ENCODE measurements around the gene ARID1B.

ARID1B gene

DNA sequence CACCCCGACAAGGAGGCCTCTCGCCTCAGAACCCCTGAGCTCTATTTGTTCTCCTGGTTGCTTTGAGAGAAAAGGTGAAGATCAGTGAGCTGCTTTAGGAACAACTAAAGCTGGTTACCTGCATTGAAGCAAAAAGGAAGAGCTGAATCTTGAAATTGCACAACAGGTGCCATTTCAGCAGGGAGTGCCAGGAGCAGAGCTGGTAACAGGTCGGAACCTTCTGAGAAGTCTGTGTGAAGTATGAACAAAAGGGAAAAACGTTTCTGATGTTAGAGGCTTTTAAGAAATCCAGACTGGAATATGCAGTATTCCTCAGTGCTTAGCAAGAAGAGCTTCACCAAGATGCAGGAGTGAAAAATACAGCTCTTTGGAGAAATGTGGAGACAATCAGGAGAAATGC, 382.2 kb downstream of the ARID1B start:
- no peak for DNase-seq (ENCODE audit: low read depth in 2 of 2)

DNA sequence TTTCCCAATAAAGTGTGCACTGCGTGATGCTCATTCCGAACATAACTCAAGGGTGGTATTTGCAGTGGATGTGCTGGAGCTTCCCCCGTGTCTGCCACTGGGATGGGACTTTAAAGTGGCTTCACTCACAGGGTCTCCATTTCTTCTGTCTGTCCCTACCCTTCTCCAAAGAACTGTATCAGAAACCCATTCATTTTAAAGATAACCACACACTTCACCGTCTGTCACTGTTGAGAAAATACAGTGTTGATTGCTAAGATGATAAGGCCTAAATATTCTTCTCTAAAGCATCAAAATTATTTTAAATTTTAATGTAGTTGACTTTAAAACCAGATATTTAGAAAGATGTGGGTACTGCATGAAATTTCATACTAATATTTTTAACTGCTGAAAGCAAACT, 384.7 kb downstream of the ARID1B start:
- no peak for DNase-seq (ENCODE audit: low read depth in 2 of 2)

DNA sequence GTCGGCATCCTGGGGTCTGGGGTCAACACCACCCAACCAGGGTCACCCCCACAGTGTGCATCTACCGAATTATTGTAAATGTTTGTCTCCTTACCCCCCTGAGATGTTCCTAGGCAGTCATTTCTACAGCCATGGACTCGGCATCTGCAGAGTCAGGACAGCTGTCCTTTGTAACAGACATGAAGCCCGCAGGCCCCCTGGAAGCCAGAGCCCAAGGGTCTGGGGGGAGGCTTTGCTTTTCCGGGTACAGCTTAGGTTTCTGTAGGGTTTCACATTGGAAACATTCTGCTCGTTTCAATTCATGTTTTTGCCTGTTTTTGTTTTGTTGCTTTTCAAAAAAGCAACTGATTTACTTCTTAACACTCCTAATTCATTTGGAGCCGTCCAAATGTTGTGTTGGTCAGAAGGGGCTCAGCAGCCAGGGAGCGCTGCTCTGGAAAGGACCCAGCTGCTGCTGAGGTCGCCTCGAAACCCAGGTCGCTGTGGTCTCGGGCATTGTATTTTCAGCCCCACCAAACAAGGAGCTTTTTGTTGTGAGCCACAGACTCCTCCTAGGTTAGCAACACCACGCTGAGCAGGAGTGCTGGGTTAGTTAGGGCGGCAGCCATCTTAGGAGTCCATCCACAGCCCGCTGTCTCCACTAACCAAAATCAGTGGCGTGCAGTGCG, 385.7 kb downstream of the ARID1B start:
- no peak for DNase-seq (ENCODE audit: low read depth in 2 of 2)

DNA sequence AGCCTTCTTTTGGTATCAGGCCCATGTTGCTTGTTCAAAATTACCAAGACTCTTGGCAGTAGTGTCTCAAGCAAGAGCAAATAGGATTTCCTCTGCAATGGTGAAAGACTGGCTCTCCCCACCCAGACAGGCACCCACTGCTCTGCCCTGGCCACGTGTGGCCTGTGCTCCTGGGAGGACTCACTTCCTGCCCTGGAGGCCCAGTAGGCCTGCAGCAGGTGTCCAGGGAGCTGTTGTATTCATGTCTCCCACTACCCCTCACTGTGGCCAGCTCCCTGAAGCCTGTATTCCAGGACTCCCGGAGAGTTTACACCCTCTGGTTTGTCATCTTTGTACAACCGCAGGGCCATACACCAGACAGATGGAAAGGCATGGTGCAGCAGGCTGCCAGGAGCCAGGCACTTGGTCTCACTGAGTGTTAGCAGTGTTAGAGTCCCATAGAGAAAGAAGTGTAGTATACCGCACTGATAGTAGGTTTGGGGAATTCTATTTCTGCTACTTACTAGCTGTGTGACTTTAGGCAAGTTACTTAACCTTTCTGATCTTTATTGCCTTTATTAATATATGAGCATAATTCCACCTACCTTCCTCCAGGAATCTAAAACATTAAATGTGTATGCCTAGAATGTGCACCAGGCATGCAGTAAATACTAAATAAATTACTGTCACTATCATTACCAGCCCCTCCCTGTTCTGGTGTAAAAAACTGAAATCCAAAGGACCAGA, 386.4 kb downstream of the ARID1B start:
- DNase-seq (ENCODE audit: low read depth in 2 of 2) = no peak

DNA sequence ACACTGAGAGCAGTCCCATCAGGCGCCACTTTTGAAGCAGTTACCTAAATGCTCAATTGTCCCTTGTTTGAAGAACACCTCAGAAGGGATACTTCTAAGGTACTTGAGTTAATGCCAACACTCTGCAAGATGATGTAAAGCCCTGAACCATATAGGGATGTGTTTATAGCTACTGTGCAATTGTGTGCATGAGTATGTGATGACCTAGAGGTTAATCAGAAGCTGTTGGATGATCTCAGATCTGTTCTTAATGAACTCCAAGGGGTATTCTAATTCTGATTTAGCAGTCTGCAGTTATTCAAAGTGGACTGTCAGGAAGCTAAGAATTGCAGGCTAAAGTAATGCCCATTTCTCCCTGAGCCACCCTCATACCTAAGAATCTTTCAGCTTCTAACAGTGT, 387.8 kb downstream of the ARID1B start:
- no peak for DNase-seq (ENCODE audit: low read depth in 2 of 2)

DNA sequence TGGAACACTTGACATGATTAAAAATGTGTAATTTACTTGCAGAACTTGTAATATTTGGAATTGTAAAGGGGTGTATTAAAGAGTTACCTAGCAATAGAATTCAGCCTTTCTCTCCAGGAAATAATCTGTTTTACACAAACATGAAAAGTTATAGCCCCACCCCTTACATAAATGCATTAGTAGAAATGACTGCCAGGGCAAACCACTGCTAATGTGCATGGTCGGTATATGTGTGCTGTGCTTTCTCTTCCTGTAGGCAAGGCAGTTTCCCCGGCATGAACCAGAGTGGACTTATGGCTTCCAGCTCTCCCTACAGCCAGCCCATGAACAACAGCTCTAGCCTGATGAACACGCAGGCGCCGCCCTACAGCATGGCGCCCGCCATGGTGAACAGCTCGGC, 389.6 kb downstream of the ARID1B start:
- DNase-seq (ENCODE audit: low read depth in 2 of 2) = no peak

DNA sequence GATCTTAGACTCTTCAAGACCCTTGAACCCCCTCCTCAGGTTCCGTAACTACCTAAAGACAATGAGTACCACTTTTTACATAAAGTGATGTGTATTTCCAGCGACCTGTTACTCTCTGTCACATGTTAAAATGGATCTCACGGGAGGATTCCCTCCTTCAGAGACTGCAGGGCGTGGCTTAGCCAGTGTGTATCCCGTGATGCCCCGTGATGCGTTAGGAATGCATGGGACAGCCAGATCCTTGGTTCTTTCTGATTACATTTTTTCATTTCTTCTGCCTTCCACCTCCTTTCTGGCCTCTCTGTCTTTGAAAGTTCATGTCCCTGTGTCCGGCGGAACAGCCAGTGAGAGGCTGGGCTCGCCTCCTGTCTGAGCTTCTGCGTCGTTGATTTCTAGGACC, 390.7 kb downstream of the ARID1B start:
- DNase-seq (ENCODE audit: low read depth in 2 of 2) = no peak

DNA sequence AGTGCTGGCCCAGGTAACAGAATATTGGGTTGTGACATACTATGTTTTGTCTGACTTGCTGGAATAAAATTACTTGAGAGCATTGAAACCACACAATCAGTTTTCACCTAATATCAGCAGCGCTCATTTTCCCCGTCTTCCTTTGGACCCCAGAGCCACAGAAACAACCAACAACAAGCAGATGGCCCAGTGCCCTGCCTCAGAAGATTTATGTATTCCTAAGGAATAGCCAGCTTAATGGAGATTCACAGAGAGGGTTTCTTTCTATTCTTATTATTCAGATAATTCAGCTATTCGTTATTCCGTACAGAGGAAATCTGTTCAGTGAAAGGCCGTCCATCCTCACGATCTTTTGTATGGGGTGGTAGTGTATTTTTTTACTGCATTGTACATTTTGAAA, 391.3 kb downstream of the ARID1B start:
- DNase-seq (ENCODE audit: low read depth in 2 of 2) = no peak

DNA sequence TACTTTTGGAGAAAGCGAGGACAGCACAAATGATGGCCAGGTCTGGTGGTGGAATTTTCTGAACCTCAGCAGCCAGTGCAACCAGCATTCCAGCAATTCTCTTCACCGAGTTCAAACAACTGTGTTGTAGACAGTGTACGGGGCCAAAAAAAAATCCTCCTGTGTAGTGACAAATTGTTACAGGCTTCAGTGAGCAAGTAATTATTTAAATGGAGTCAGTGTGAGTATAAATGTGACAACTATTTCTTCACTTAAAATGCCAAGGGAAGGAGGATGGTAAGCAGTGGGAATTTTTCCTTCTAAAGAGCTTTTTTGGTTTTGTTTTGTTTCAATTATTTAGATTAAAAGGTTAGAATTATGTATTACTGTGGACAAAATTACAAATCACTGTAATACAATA, 392.0 kb downstream of the ARID1B start:
- no peak for DNase-seq (ENCODE audit: low read depth in 2 of 2)

DNA sequence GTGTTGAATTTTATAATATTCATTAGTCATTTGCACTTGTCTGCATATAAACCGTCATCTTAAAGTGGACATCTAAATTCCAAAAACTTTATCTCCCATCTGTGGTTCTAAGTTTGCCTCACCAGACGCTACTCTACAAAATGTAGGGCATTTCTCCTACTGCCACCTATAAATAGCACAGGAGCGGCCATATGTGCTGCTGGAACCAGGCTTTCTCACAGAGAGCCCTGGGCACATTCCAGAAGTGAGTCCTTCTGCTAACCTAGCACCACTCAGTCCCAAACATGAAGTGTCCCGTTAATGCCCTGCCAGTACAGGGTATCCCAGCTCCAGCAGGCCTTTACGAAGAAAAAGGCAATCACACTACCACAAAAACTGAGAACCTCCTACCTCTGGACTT, 392.5 kb downstream of the ARID1B start:
- no peak for DNase-seq (ENCODE audit: low read depth in 2 of 2)

DNA sequence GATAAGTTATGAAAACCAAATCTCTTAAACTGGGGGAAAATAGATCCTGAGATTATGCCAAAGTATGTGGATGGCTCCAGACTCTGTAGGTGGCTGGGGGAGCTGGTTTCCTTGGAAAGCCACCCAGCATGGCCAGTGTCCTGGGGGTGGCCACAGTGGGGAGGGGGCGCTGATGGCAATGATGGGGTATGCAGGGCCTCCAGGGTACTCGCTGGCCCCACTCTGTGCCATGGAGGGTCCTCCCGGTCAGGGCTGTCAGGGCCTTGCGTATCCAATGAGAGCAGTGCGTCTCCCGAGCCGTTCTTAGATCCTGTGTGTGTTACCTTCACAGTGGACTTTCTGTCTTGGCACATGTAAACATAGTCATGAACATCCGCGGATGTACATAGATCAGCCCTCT, 393.4 kb downstream of the ARID1B start:
- no peak for DNase-seq (ENCODE audit: low read depth in 2 of 2)

DNA sequence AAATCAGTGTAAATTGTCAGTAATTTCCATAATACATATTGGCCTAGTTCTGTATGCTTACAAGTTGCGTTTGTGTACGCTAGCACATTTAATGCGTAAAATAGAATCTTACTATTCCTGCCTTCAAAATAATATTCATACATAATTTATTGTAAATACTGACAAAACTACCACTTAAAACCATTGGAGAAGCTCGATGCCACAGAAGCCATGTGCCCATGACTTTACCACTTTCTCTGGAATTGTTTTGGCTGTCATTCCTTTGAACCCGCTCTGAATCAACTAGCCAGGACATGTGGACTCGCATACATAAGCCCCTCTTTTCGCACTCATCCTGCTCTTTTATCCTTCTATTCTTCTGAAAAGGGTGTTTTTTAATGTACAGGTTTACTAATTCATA, 394.6 kb downstream of the ARID1B start:
- DNase-seq (ENCODE audit: low read depth in 2 of 2) = no peak

DNA sequence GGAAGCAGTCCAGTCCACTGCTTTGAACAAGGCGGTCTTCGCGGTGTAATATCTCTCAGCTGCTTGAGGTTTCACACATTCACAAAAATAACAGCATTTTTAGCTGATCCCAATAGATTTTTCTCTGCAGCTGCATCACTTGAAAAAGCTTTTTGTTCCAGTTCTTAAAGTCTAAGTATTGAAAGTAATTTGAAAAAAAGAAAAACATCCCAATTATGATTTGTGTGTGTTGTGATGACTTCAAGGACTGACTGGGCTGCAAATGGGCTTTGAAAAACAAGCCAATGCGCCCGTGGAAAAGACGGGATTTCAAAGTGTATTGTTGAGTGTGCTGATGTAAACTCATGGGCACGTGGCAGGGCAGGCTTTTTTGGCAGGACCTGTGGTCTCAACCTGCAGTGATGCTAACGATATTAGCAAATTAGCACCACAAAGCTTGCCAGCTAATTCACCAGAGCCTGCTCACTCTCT, 395.1 kb downstream of the ARID1B start:
- no peak for DNase-seq (ENCODE audit: low read depth in 2 of 2)

DNA sequence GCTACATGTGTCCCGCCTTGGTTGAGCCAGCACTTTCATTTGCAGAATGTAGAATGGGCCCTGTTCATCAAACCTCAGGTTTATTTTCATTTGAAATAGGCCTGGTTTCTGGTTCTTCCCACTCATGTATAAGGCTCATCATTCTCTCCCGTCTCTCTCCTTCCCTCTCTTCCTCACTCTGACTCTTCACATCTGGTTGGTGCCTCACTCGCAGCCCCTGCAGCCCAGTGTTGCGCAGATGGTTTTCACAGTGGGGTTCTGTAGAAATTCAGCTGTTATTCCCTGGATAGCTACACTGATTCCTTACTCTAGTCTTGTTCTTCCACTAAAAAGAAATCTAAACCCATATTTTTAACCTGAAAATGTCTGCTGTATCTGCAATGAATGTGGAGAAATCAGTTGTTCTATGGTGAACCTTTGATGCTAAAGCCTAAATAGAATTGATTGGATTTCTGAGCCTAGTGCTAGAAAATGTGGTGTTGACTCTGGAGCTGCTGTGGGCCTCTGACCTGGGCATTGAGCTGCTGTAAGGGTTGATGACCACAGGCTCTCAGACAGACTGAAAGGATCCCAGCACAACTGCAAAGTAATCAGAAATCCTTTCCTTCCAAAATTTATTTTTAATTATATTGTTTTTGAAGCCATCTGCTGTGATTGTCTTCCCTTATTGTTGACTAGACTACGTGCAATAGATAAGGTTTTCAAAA, 395.8 kb downstream of the ARID1B start:
- DNase-seq (ENCODE audit: low read depth in 2 of 2) = no peak

DNA sequence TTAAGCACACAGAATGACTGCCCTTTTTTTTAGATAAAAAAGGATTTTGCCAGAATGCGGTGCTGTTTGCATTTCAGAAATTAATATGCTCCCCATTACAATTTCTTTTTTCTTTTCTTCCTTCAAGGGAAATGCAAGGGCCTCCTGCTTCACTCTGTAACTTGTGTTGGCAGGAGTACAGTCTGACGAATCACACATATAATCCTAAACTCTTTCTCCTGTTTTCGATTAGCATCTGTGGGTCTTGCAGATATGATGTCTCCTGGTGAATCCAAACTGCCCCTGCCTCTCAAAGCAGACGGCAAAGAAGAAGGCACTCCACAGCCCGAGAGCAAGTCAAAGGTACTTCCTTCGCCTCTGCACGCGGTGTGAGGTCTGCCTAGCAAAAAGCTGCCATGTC, 396.6 kb downstream of the ARID1B start:
- no peak for DNase-seq (ENCODE audit: low read depth in 2 of 2)

DNA sequence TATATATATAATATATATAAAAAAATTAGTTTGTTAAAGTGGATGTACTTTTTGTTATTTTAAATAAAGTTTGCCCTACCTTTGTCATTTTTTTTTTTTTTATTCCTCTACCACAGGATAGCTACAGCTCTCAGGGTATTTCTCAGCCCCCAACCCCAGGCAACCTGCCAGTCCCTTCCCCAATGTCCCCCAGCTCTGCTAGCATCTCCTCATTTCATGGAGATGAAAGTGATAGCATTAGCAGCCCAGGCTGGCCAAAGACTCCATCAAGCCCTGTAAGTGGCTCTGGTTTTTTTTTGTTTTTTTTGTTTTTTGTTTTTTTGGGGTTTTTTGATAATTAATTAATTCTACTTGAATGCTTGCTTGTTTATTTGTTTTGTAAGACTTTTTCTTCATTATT, 397.6 kb downstream of the ARID1B start:
- no peak for DNase-seq (ENCODE audit: low read depth in 2 of 2)

DNA sequence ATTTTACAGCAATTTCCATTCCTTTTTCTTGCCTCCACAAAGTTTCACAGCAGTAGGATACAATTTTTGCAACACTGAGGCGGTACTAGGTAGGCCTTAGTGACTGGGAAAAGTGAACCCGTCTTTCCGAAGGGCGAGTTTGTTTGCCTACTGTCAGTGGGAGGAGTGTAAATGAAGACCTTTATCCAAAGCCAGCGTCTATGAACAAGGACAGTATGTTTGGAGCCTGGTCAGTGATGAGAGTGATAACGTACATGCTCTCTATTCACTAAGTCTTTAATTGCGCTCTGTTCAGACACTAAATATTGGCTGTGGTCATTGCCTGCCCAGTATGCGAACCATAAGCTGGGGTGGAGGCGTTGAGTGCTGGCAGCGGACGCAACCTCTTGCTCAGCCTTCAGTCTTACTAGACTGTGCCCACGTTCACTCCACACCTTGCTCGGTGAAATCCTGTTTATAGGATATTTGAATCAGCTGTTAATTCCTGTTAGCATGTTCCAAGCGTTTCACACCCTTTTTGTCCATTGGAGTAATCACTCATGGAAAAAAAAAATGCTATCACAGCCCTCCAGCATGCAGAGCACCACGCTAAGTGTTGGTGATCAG, 400.7 kb downstream of the ARID1B start:
- DNase-seq (ENCODE audit: low read depth in 2 of 2) = no peak

DNA sequence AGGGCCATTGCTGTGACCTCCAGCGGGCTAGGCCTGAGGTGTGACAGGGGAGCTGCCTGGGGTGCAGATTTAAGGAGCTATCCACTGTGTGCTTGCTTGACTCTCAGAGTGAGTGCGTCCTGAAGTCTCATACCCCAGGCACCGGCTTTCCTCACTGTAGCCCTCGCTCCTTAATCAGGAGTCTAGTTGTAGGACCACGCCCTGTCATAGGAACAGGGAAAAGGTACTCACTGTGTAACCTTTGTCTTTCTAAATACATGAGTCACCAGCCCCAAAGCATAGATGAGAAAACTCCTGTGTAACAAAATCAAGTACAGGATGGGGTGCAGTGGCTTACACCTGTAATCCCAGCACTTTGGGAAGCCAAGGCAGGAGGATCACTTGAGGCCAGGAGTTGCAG, 404.5 kb downstream of the ARID1B start:
- no peak for DNase-seq (ENCODE audit: low read depth in 2 of 2)

DNA sequence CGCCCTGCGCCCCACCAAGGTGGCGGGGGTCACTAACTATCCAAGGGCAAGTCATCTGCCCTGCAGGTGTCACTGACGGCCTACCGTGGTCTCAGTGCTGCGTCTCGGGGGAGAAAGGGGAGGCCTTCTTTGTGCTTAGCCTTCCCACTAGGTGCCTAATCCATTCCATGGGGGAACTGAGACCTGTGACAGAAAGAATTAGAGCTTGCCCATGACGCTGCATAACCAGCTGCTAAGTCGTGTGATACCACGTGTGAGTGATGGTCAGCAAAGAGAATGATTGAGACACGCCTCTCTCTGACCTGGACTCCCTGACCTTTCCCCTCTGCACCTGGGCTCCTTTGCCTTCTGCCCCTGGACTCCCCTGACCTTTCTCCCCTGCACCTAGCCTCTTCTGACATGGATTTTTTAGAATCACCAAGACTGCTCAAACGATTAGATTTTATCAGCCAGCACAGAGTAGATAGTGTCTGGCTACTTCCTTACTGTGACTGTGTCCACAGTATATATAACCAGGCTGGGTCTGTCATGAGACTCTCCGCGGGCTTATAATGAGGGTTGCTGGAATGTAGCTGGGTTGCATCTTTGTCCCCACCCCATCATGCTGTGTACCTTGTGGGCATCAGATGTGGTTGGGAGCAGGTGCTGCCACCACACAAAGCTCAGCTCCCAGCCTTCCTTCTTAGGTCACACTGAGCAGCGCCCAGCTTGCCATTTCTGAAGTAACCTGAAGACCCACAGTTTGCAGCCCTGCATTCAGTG, 405.5 kb downstream of the ARID1B start:
- DNase-seq (ENCODE audit: low read depth in 2 of 2) = no peak

DNA sequence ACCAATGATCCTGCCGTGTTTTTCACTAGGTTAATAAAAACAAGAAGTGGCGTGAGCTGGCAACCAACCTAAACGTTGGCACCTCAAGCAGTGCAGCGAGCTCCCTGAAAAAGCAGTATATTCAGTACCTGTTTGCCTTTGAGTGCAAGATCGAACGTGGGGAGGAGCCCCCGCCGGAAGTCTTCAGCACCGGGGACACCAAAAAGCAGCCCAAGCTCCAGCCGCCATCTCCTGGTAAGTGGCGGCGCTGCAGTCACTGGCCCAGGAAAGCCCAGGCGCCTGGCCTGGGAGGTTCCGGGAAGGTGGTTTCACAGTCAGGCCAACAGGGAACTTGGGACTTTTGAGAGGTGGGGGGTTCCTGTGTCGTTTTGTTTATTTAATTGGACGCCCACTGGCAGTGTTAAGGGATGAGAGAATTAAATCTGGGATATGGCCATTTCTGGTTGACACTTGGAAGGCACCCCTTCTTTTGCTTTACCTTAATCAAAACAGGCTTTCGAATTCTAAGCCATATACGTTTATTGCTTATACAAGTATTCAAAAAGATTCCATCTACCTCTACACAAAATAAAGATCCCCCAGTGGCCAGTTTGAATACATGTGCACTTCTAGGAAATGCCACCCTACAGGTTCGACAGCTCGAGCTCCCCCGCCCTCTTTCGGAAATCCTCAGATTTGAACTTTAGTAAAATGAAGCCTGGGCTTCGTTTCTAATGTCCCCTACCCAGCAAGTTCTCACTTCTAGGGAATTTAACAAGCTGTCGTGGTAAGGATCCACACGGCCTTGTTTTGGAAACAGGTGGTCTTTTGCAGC, 407.2 kb downstream of the ARID1B start:
- DNase-seq (ENCODE audit: low read depth in 2 of 2) = peak; percentile 43 to 47

DNA sequence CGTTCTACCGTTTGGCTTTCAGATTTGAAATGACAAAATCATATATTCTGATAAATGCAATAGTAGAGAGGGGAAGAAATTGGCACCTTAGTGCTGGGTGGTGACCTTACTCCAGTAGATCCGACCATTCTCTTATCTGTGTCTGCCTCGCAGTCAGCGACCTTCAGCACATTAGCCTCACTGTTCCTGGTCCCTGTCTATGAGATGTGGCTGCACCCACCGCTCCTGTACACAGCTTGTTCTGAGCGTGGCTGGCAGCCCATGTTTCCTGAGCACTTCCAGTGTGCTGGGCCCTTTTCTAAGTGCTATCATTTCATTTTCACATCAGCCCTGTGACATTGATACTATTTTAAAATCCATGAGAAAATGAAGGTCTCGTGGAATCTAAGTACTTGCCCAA, 408.0 kb downstream of the ARID1B start:
- no peak for DNase-seq (ENCODE audit: low read depth in 2 of 2)

Data from activated CD4-positive, alpha-beta T cell treated with anti-CD3 and anti-CD28 coated beads for 24 hours (primary cell).